Endothelial cell (in vitro differentiated cells): Measurements from ENCODE around the gene PTPRN2. TPM values are rescaled to one million over a fixed set of nuclear protein-coding genes. Genes with fewer than 3 reads are reported as not detected.

Source experiments
- DNase-seq: peaks from one replicate; pipeline ENCODE4 v3.0.0; 2021; ENCODE audit warnings: low spot score
- H3K27ac Mint-ChIP-seq: one replicate; pipeline ENCODE4 v1.8.0; 2021; ENCODE audit warnings: mixed read lengths, inconsistent platforms; ENCODE audit not compliant: unreplicated experiment
- H3K27me3 Mint-ChIP-seq: one replicate; pipeline ENCODE4 v1.8.0; 2021; ENCODE audit warnings: mild to moderate bottlenecking, moderate library complexity, mixed read lengths, inconsistent platforms; ENCODE audit not compliant: unreplicated experiment
- H3K36me3 Mint-ChIP-seq: one replicate; pipeline ENCODE4 v1.8.0; 2021; ENCODE audit warnings: mild to moderate bottlenecking, low read depth, mixed read lengths, inconsistent platforms; ENCODE audit not compliant: unreplicated experiment
- H3K4me1 Mint-ChIP-seq: one replicate; pipeline ENCODE4 v1.8.0; 2021; ENCODE audit warnings: mild to moderate bottlenecking, mixed read lengths, inconsistent platforms; ENCODE audit not compliant: unreplicated experiment
- H3K4me3 Mint-ChIP-seq: one replicate; pipeline ENCODE4 v1.8.0; 2021; ENCODE audit warnings: mild to moderate bottlenecking, mixed read lengths, inconsistent platforms; ENCODE audit not compliant: unreplicated experiment
- H3K9me3 Mint-ChIP-seq: one replicate; pipeline ENCODE4 v1.8.0; 2021; ENCODE audit warnings: mixed read lengths, inconsistent platforms; ENCODE audit not compliant: unreplicated experiment
- CTCF ChIP-seq: fragments of 200-600 bp; sonication (generic); IDR thresholded peaks from one replicate; pipeline ENCODE4 v1.5.0; 2021; ENCODE audit warnings: antibody characterized with exemption; ENCODE audit not compliant: unreplicated experiment
- total RNA-seq: library from RNA; stranded (reverse); fragmentation: NEBNext Ultra II Directional; extraction: Animal tissue kit (Norgen Biotek cat#: 25700); gene quantifications from one replicate; pipeline ENCODE4 v1.2.1, GENCODE V29; 2021; ENCODE audit not compliant: unreplicated experiment

The PTPRN2 gene
- total RNA-seq, 1 donor from 2014 or later, result 0.18 TPM

- peaks cover 14% of the 10 kb centered on the region for H3K27me3 Mint-ChIP-seq
- peaks cover 12% of the 10 kb centered on the region for H3K36me3 Mint-ChIP-seq
- H3K4me1 Mint-ChIP-seq, result no peaks in the 10 kb centered on the region
- no peak overlapping the region for H3K27ac Mint-ChIP-seq
- H3K9me3 Mint-ChIP-seq, result peaks cover 36% of the 10 kb centered on the region
- no peak for TF ChIP-seq CTCF
- H3K4me3 Mint-ChIP-seq, result no peak overlapping the region
- no peak for DNase-seq
Measured at GRCh38 chr7:157662981-157663716, 924.5 kb downstream of the PTPRN2 start.

- peaks cover 14% of the 10 kb centered on the region for H3K27me3 Mint-ChIP-seq
- H3K9me3 Mint-ChIP-seq, result peaks cover 35% of the 10 kb centered on the region
- DNase-seq, result no peak
- H3K27ac Mint-ChIP-seq, result no peak overlapping the region
- no peak for TF ChIP-seq CTCF
- peaks cover 9% of the 10 kb centered on the region for H3K36me3 Mint-ChIP-seq
- no peak overlapping the region for H3K4me3 Mint-ChIP-seq
- H3K4me1 Mint-ChIP-seq, result no peaks in the 10 kb centered on the region
Measured at GRCh38 chr7:157662110-157662791, 925.4 kb downstream of the PTPRN2 start.

- DNase-seq, result no peak
- Mint-ChIP-seq H3K36me3 (peaks cover 9% of the 10 kb centered on the region), H3K4me3 (no peak overlapping the region), H3K9me3 (peaks cover 35% of the 10 kb centered on the region), H3K27ac (no peak overlapping the region), H3K4me1 (no peaks in the 10 kb centered on the region), H3K27me3 (peaks cover 14% of the 10 kb centered on the region)
- TF ChIP-seq CTCF, result no peak
Measured at GRCh38 chr7:157661611-157661975, 926.0 kb downstream of the PTPRN2 start.

- H3K9me3 Mint-ChIP-seq, result peaks cover 34% of the 10 kb centered on the region
- peaks cover 10% of the 10 kb centered on the region for H3K27me3 Mint-ChIP-seq
- no peak for DNase-seq
- no peak overlapping the region for H3K4me3 Mint-ChIP-seq
- TF ChIP-seq CTCF, result no peak
- H3K4me1 Mint-ChIP-seq, result no peaks in the 10 kb centered on the region
- H3K27ac Mint-ChIP-seq, result no peak overlapping the region
- peaks cover 4% of the 10 kb centered on the region for H3K36me3 Mint-ChIP-seq
Measured at GRCh38 chr7:157660971-157661610, 926.5 kb downstream of the PTPRN2 start.
